Endothelial cell of umbilical vein (primary cell): ENCODE data around the gene CD84. TPM values are rescaled to one million over a fixed set of nuclear protein-coding genes. Genes with fewer than 3 reads are reported as not detected.

Source experiments
- BruUV-seq: library from RNA; stranded (reverse); fragments of 400-500 nt; replicated peaks from 2 replicates; lab custom pipeline; 2021; lab: Mats Ljungman, UMichigan
- CTCF ChIA-PET: fragments of 300-600, 350-600 bp; sonication (Branson Sonifier 250); formaldehyde crosslinking; loops from one replicate; lab custom pipeline; 2021; ENCODE audit warnings: antibody characterized with exemption, inconsistent platforms; lab: Charles Lee
- POLR2A ChIA-PET: fragments of 300-600, 350-600 bp; sonication (Branson Sonifier 250); formaldehyde crosslinking; loops from one replicate; lab custom pipeline; 2021; ENCODE audit warnings: antibody characterized with exemption, inconsistent platforms; lab: Charles Lee
- DNase-seq: peaks from one replicate; pipeline ENCODE4 v3.0.0-alpha.2; 2011; ENCODE audit warnings: low read depth, low spot score
- FAIRE-seq: peaks from 2 replicates; lab custom pipeline; 2011; peaks lifted over from hg19 to GRCh38; lab: Jason Lieb, UNC
- H2AFZ ChIP-seq: 2 replicates; pipeline ENCODE4 v1.6.0; 2012; ENCODE audit warnings: low read depth, low read length, control low read depth, inconsistent platforms
- H3K27ac ChIP-seq: 2 replicates; pipeline ENCODE4 v1.5.1; 2011; ENCODE audit warnings: low read depth, mild to moderate bottlenecking, control low read depth, low read length, moderate library complexity; ENCODE audit not compliant: insufficient read depth
- H3K27me3 ChIP-seq, 2 experiments: 2 replicates each; pipeline versions ENCODE4 v1.6.0 to v1.6.1; 2011; ENCODE audit warnings: low read length in 2 of 2, mixed read lengths in 1 of 2; ENCODE audit not compliant: control insufficient read depth in 2 of 2, insufficient read depth in 2 of 2
- H3K36me3 ChIP-seq, 2 experiments: 2 replicates in 1 of 2; 3 replicates in 1 of 2; pipeline ENCODE4 v1.5.1; 2011; ENCODE audit warnings: low read length in 2 of 2, mild to moderate bottlenecking in 1 of 2, moderate library complexity in 1 of 2; ENCODE audit not compliant: control insufficient read depth in 2 of 2, insufficient read depth in 2 of 2; ENCODE audit errors: extremely low read depth in 1 of 2
- H3K4me1 ChIP-seq: 3 replicates; pipeline ENCODE4 v1.5.1; 2011; ENCODE audit warnings: mild to moderate bottlenecking, low read length; ENCODE audit not compliant: control insufficient read depth, insufficient read depth; ENCODE audit errors: extremely low read depth
- H3K4me2 ChIP-seq: 2 replicates; pipeline ENCODE4 v1.6.1; 2011; ENCODE audit warnings: low read length, control low read depth, mixed read lengths; ENCODE audit not compliant: insufficient read depth
- H3K4me3 ChIP-seq, 3 experiments: fragments of 200-600 bp in 1 of 3; sonication (generic), shearing (Covaris generic) in 1 of 3; replicated peaks in 1 of 3; 2 replicates each; pipeline ENCODE4 v1.5.1; 2011 to 2016; ENCODE audit warnings: control low read depth in 3 of 3, low read length in 3 of 3, mild to moderate bottlenecking in 2 of 3, inconsistent platforms in 1 of 3, low read depth in 1 of 3, moderate library complexity in 1 of 3; ENCODE audit not compliant: insufficient read depth in 1 of 3
- H3K79me2 ChIP-seq: 2 replicates; pipeline ENCODE4 v1.6.0; 2012; ENCODE audit warnings: low read length, inconsistent platforms; ENCODE audit not compliant: control insufficient read depth, insufficient read depth
- H3K9ac ChIP-seq: replicated peaks from 2 replicates; pipeline ENCODE3; 2011; ENCODE audit warnings: low read length, control low read depth; ENCODE audit not compliant: insufficient read depth; ENCODE audit errors: extremely low read depth
- H3K9me1 ChIP-seq: replicated peaks from 3 replicates; pipeline ENCODE4 v1.6.0; 2011; ENCODE audit warnings: mild to moderate bottlenecking, low read length; ENCODE audit not compliant: control insufficient read depth, insufficient read depth; ENCODE audit errors: extremely low read depth
- H3K9me3 ChIP-seq: replicated peaks from 2 replicates; pipeline ENCODE4 v1.5.1; 2012; ENCODE audit warnings: low read length, inconsistent platforms; ENCODE audit not compliant: control insufficient read depth, insufficient read depth
- H4K20me1 ChIP-seq: replicated peaks from 2 replicates; pipeline ENCODE3; 2011; ENCODE audit warnings: mild to moderate bottlenecking, low read length; ENCODE audit not compliant: control insufficient read depth, insufficient read depth; ENCODE audit errors: extremely low read depth
- CTCF ChIP-seq, 2 donors: IDR thresholded peaks; 1 replicate in 1 of 2; 2 replicates in 1 of 2; pipeline ENCODE4 v1.5.1; 2011; ENCODE audit warnings: low read length in 2 of 2, mild to moderate bottlenecking in 2 of 2, moderate library complexity in 2 of 2, control low read depth in 1 of 2, inconsistent platforms in 1 of 2, low read depth in 1 of 2; ENCODE audit not compliant: insufficient read depth in 1 of 2; ENCODE audit errors: extremely low read depth in 1 of 2
- EZH2 ChIP-seq: IDR thresholded peaks from 2 replicates; pipeline ENCODE4 v1.6.1; 2012; ENCODE audit warnings: borderline replicate concordance, low read depth, mild to moderate bottlenecking, moderate library complexity, low read length, inconsistent platforms; ENCODE audit not compliant: severe bottlenecking
- FOS ChIP-seq: IDR thresholded peaks from 2 replicates; pipeline ENCODE4 v1.6.1; 2011; ENCODE audit warnings: mild to moderate bottlenecking, low read length, moderate library complexity, borderline replicate concordance; ENCODE audit not compliant: insufficient read depth
- GATA2 ChIP-seq: IDR thresholded peaks from 2 replicates; pipeline ENCODE4 v1.7.0; 2011; ENCODE audit warnings: low read depth, mild to moderate bottlenecking, moderate library complexity, mixed read lengths, low read length; ENCODE audit not compliant: insufficient read length, insufficient read depth
- JUN ChIP-seq: IDR thresholded peaks from 2 replicates; pipeline ENCODE4 v1.6.1; 2011; ENCODE audit warnings: borderline replicate concordance, low read depth; ENCODE audit not compliant: insufficient read length, insufficient read depth
- MAX ChIP-seq: IDR thresholded peaks from 2 replicates; pipeline ENCODE4 v1.6.1; 2011; ENCODE audit not compliant: insufficient read depth, insufficient read length
- MYC ChIP-seq: IDR thresholded peaks from one replicate; pipeline ENCODE4 v1.6.1; 2011; ENCODE audit warnings: mild to moderate bottlenecking, low read depth, low read length
- POLR2A ChIP-seq: IDR thresholded peaks from 2 replicates; pipeline ENCODE4 v1.6.1; 2012; ENCODE audit warnings: low read depth, mild to moderate bottlenecking, control low read depth, low read length
- POLR2AphosphoS5 ChIP-seq: IDR thresholded peaks from 2 replicates; pipeline ENCODE4 v1.6.1; 2012; ENCODE audit warnings: low read depth, mild to moderate bottlenecking, control low read depth, low read length, moderate library complexity; ENCODE audit not compliant: insufficient read depth
- dilution Hi-C: fragments of 300-500 bp; cut with MboI; formaldehyde crosslinking; loops from one replicate; pipeline ENCODE4 v1.15.0; 2019; ENCODE audit warnings: low sequenced_read_pairs; ENCODE audit not compliant: extremely low pct_ligation_motif_present
- intact Hi-C: fragments of 100-400 bp; cut with micrococcal nuclease; formaldehyde crosslinking; loops from one replicate; pipeline ENCODE4 v1.10.0; 2022
- polyA plus RNA-seq, 4 experiments: library from polyadenylated mRNA; depleted of rRNA in 3 of 4; stranded (reverse) in 3 of 4; unstranded in 1 of 4; fragments of >200 nt; gene quantifications; 2 replicates each; pipeline versions ENCODE4 v1.2.1 to v1.2.3, GENCODE V29; 2011 to 2012; ENCODE audit warnings: missing spikeins in 1 of 4
- total RNA-seq: library from RNA; stranded (reverse); gene quantifications from 2 replicates; pipeline ENCODE4 v1.2.3, GENCODE V29; 2021

The CD84 gene
- total and polyA plus RNA-seq, 2 donors (not counting 3 experiments of a cell fraction or from before 2014, with no cell fraction given): not detected

- CTCF ChIA-PET: interaction anchor here (1.2 to 1.7 kb wide), 2 partner anchors 38 to 43 kb away, joined by 3 to 4 read pairs; no protein-coding TSS in a partner anchor
- dilution Hi-C loops: no loop called here
Measured at GRCh38 chr1:160608057-160608456, 28.8 kb upstream of the CD84 start.

More at GRCh38 chr1:160608057-160608456, 28.8 kb upstream of the CD84 start:
- H4K20me1 ChIP-seq: no peaks in the 10 kb centered on the region
- H3K27me3 ChIP-seq: peaks cover 18 to 20% of the 10 kb centered on the region in 2 experiments
- H3K4me3 ChIP-seq: no peak overlapping the region
- H3K9ac ChIP-seq: no peak overlapping the region
- no peaks in the 10 kb centered on the region for H3K9me1 ChIP-seq
- TF ChIP-seq CTCF (IDR thresholded peaks at IDR 0.05; ENCODE audit: extremely low read depth in 1 of 2, insufficient read depth in 1 of 2, low read depth in 1 of 2, low read length in 2 of 2) (no peak), POLR2AphosphoS5 (no peak), GATA2 (no peak), JUN (no peak), FOS (no peak), EZH2 (no peak), MYC (no peak), MAX (no peak), POLR2A (no peak)
- no peak for FAIRE-seq
- intact Hi-C loops: loop anchor here (10.0 kb wide), 1 partner anchor 503 kb away; no protein-coding TSS in a partner anchor
- POLR2A ChIA-PET: no interaction called here
- DNase-seq: no peak
- H3K79me2 ChIP-seq: no peaks in the 10 kb centered on the region
- H3K4me1 ChIP-seq: no peaks in the 10 kb centered on the region
- BruUV-seq: no TSS peak
- no peaks in the 10 kb centered on the region for H3K9me3 ChIP-seq
- no peaks in the 10 kb centered on the region for H3K36me3 ChIP-seq
- H3K27ac ChIP-seq: no peak overlapping the region
- H2AFZ ChIP-seq: no peak overlapping the region
- no peak overlapping the region for H3K4me2 ChIP-seq
